Brain microvascular endothelial cell (primary cell): ENCODE measurements around the gene TRIM56.
"Not testable (repeated sequence)": the region's sequence is repeated elsewhere in the genome, so short reads cannot be mapped to it uniquely, and the experiment has no call there.

Experiments
- DNase-seq: peaks from one replicate; pipeline ENCODE4 v3.0.0-alpha.2; 2020
- H3K27ac ChIP-seq: fragments of 250-450 bp; sonication (Bioruptor Pico); 2 replicates; pipeline ENCODE4 v1.5.1; 2020; ENCODE audit warnings: mild to moderate bottlenecking, moderate library complexity
- H3K27me3 ChIP-seq: fragments of 250-450 bp; sonication (Bioruptor Pico); replicated peaks from 2 replicates; pipeline ENCODE4 v1.5.1; 2020; ENCODE audit warnings: mild to moderate bottlenecking
- H3K36me3 ChIP-seq: fragments of 250-450 bp; sonication (Bioruptor Pico); replicated peaks from 2 replicates; pipeline ENCODE4 v1.5.1; 2020; ENCODE audit warnings: mild to moderate bottlenecking
- H3K4me3 ChIP-seq: 2 replicates; pipeline ENCODE4 v1.5.1; 2011; ENCODE audit warnings: low read depth, mild to moderate bottlenecking, control low read depth, low read length, moderate library complexity
- CTCF ChIP-seq: IDR thresholded peaks from 2 replicates; pipeline ENCODE4 v1.5.1; 2011; ENCODE audit warnings: low read depth, mild to moderate bottlenecking, moderate library complexity, low read length, control low read depth, inconsistent platforms; ENCODE audit errors: missing control alignments
- in situ Hi-C: cut with HindIII; loops from 2 replicates; pipeline ENCODE4 v1.10.0; 2017; ENCODE audit warnings: low sequenced_read_pairs, low pct_ligation_motif_present

TRIM56 gene

GRCh38 chr7:101126651-101127459 lies 41.6 kb downstream of the TRIM56 start, which contains the start of gene SERPINE1:
SERPINE1 (plus strand) TSS chr7:101127104; CDS start chr7:101128394, 1,290 bp downstream.
- H3K27ac ChIP-seq, result peak within 1 kb of the TSS; percentile 97
- peaks cover 45% of the 10 kb centered on the region for H3K36me3 ChIP-seq
- DNase-seq, result peak; percentile 100
- peak; percentile 54 for TF ChIP-seq CTCF
- no peaks in the 10 kb centered on the region for H3K27me3 ChIP-seq
- H3K4me3 ChIP-seq, result peak within 1 kb of the TSS; percentile 90
- in situ Hi-C loops, result no loop called here

GRCh38 chr7:101127460-101128039 lies 42.3 kb downstream of the TRIM56 start:
- no peaks in the 10 kb centered on the region for H3K27me3 ChIP-seq
- peaks cover 51% of the 10 kb centered on the region for H3K36me3 ChIP-seq
- no peak for DNase-seq
- H3K27ac ChIP-seq, result peak overlapping the region; percentile 97
- TF ChIP-seq CTCF, result no peak
- in situ Hi-C loops, result no loop called here
- peak overlapping the region; percentile 90 for H3K4me3 ChIP-seq

- no peak for TF ChIP-seq CTCF
- H3K27me3 ChIP-seq, result no peaks in the 10 kb centered on the region
- in situ Hi-C loops, result no loop called here
- peak overlapping the region; percentile 90 for H3K4me3 ChIP-seq
- H3K36me3 ChIP-seq, result peaks cover 57% of the 10 kb centered on the region
- DNase-seq, result peak; percentile 69
- peak overlapping the region; percentile 97 for H3K27ac ChIP-seq
Observed at GRCh38 chr7:101128040-101128834, 43.0 kb downstream of the TRIM56 start.

- Histone ChIP-seq H3K27ac (peak overlapping the region; percentile 97), H3K36me3 (peaks cover 71% of the 10 kb centered on the region), H3K27me3 (no peaks in the 10 kb centered on the region), H3K4me3 (peak overlapping the region; percentile 62)
- peak; percentile 70 for DNase-seq
- TF ChIP-seq CTCF, result no peak
- in situ Hi-C loops, result no loop called here
Observed at GRCh38 chr7:101129603-101130117, 44.4 kb downstream of the TRIM56 start.

- peak overlapping the region; percentile 62 for H3K4me3 ChIP-seq
- H3K27me3 ChIP-seq, in situ Hi-C loops: not testable (repeated sequence)
- DNase-seq, result peak; percentile 74
- H3K36me3 ChIP-seq, result peaks cover 93% of the 10 kb centered on the region
- H3K27ac ChIP-seq, result peak overlapping the region; percentile 14
Observed at GRCh38 chr7:101132626-101133600, 47.6 kb downstream of the TRIM56 start.
